MM.1S (cell line): ENCODE measurements around the gene EPB41.

Source experiments
- DNase-seq: peaks from one replicate; pipeline ENCODE4 v3.0.0-alpha.2; 2015
- H2AFZ ChIP-seq: fragments of 300-600 bp; sonication (generic); 2 replicates; pipeline ENCODE4 v1.6.0; 2016; ENCODE audit warnings: antibody characterized with exemption, low read length
- H3F3A ChIP-seq: fragments of 300-600 bp; sonication (generic); 2 replicates; pipeline ENCODE4 v1.6.1; 2016; ENCODE audit warnings: mild to moderate bottlenecking, antibody characterized with exemption, low read length, moderate library complexity, mixed read lengths; ENCODE audit not compliant: insufficient read depth
- H3K27ac ChIP-seq: fragments of 300-600 bp; sonication (generic); 2 replicates; pipeline ENCODE4 v1.5.1; 2016; ENCODE audit warnings: mild to moderate bottlenecking, low read length
- H3K27me3 ChIP-seq: fragments of 300-600 bp; sonication (generic); replicated peaks from 2 replicates; pipeline ENCODE4 v1.6.0; 2016; ENCODE audit warnings: low read length; ENCODE audit not compliant: insufficient read depth
- H3K36me3 ChIP-seq: fragments of 300-600 bp; sonication (generic); replicated peaks from 2 replicates; pipeline ENCODE4 v1.6.1; 2016; ENCODE audit warnings: mild to moderate bottlenecking, low read length, mixed read lengths; ENCODE audit not compliant: insufficient read depth
- H3K4me1 ChIP-seq: fragments of 300-600 bp; sonication (generic); 2 replicates; pipeline ENCODE4 v1.6.1; 2016; ENCODE audit warnings: low read length, mixed read lengths
- H3K4me2 ChIP-seq: fragments of 300-600 bp; sonication (generic); 2 replicates; pipeline ENCODE4 v1.6.0; 2016; ENCODE audit warnings: low read depth, low read length
- H3K4me3 ChIP-seq: fragments of 300-600 bp; sonication (generic); 2 replicates; pipeline ENCODE4 v1.5.1; 2016; ENCODE audit warnings: low read length, mixed read lengths
- H3K79me2 ChIP-seq: fragments of 300-600 bp; sonication (generic); 2 replicates; pipeline ENCODE4 v1.6.1; 2016; ENCODE audit warnings: mixed run types, low read length, mixed read lengths
- H3K9ac ChIP-seq: fragments of 300-600 bp; sonication (generic); 2 replicates; pipeline ENCODE4 v1.6.1; 2016; ENCODE audit warnings: low read length, mixed read lengths
- H3K9me2 ChIP-seq: fragments of 300-600 bp; sonication (generic); replicated peaks from 2 replicates; pipeline ENCODE4 v1.6.1; 2016; ENCODE audit warnings: mild to moderate bottlenecking, low read length, mixed read lengths; ENCODE audit not compliant: insufficient read depth
- H3K9me3 ChIP-seq: fragments of 300-600 bp; sonication (generic); replicated peaks from 2 replicates; pipeline ENCODE4 v1.6.1; 2016; ENCODE audit warnings: mild to moderate bottlenecking, low read length, mixed read lengths; ENCODE audit not compliant: insufficient read depth
- H4K20me1 ChIP-seq: fragments of 300-600 bp; sonication (generic); 2 replicates; pipeline ENCODE4 v1.6.1; 2016; ENCODE audit warnings: mild to moderate bottlenecking, low read length, moderate library complexity, mixed read lengths; ENCODE audit not compliant: insufficient read depth
- CTCF ChIP-seq: fragments of 300-600 bp; sonication (generic); IDR thresholded peaks from 2 replicates; pipeline ENCODE4 v1.5.1; 2016; ENCODE audit warnings: antibody characterized with exemption, low read length, mixed read lengths
- EZH2 ChIP-seq: fragments of 300-600 bp; sonication (generic); optimal IDR thresholded peaks from 2 replicates; pipeline ENCODE3; 2017; ENCODE audit warnings: low read depth, mild to moderate bottlenecking, antibody characterized with exemption, low read length, mixed read lengths
- EZH2phosphoT487 ChIP-seq: fragments of 300-600 bp; sonication (generic); IDR thresholded peaks from 2 replicates; pipeline ENCODE4 v1.6.1; 2018; ENCODE audit warnings: antibody characterized with exemption, low read length

The EPB41 gene

GRCh38 chr1:28986306-28986910 lies 72.0 kb downstream of the EPB41 start:
- no peaks in the 10 kb centered on the region for H4K20me1 ChIP-seq
- peak overlapping the region; percentile 23; the same call in 1 of the 2 replicates for H3K27ac ChIP-seq
- no peaks in the 10 kb centered on the region for H3K36me3 ChIP-seq
- H3K79me2 ChIP-seq = peaks cover 32% of the 10 kb centered on the region
- no peaks in the 10 kb centered on the region for H3K9me2 ChIP-seq
- no peaks in the 10 kb centered on the region for H3K27me3 ChIP-seq
- no peak overlapping the region for H3K9ac ChIP-seq
- H3K4me2 ChIP-seq = peak overlapping the region; percentile 47
- peak; percentile 28 for DNase-seq
- no peak overlapping the region for H2AFZ ChIP-seq
- peak overlapping the region; percentile 10; the same call in 1 of the 2 replicates for H3K4me3 ChIP-seq
- peaks cover 8% of the 10 kb centered on the region; the same call in 1 of the 2 replicates for H3F3A ChIP-seq
- peaks cover 10% of the 10 kb centered on the region for H3K4me1 ChIP-seq
- H3K9me3 ChIP-seq = no peaks in the 10 kb centered on the region
- TF ChIP-seq EZH2 = no peak
- no peak for TF ChIP-seq CTCF
- TF ChIP-seq EZH2phosphoT487 = no peak

DNA sequence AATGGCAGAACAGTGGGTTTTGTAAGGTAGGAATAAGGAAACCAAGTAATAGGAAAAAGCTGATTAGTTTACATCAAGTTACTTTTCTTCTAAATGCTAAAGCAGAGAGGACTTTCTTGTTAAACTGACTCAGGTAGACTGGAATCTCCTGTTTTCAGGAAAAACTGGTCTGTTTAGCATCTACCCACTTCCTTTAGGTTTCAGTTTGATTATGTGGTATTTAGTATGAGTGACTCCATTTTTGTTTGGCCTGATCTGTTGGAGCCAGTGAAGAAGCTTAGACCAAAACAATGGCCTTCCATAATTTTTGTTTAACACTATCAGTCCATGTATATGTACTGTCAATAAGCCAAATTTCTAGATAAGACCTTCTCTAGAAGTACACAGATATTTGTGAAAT lies 88.4 kb downstream of the EPB41 start:
- Histone ChIP-seq H3F3A (no peaks in the 10 kb centered on the region), H3K4me3 (no peak overlapping the region), H3K9ac (no peak overlapping the region), H3K36me3 (no peaks in the 10 kb centered on the region), H3K79me2 (no peaks in the 10 kb centered on the region), H3K27ac (no peak overlapping the region), H3K4me1 (no peaks in the 10 kb centered on the region), H3K9me3 (no peaks in the 10 kb centered on the region), H3K4me2 (no peak overlapping the region), H3K9me2 (no peaks in the 10 kb centered on the region), H2AFZ (no peak overlapping the region), H3K27me3 (no peaks in the 10 kb centered on the region), H4K20me1 (no peaks in the 10 kb centered on the region; the same call in 1 of the 2 replicates)
- no peak for TF ChIP-seq CTCF
- no peak for TF ChIP-seq EZH2
- TF ChIP-seq EZH2phosphoT487 = no peak
- no peak for DNase-seq

DNA sequence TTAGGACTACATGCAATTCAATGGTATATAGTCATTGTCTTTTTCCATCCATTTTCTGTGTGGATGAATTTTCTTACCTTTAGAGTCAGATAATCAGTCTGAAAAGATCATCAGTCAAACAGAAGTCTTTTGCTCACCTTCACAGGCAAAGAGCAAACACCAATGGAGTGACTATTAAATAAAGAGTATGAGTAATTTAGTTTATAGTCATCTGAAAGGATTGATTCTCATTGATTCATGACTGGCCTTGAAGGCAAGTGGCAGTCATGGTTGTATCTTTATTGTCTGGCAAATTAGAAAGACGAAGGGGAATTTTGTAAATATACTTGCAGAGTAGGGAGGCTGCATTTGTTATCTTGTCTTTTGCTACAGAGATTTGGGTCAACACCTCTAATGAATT lies 89.9 kb downstream of the EPB41 start:
- DNase-seq = no peak
- TF ChIP-seq EZH2phosphoT487 (no peak), CTCF (no peak), EZH2 (no peak)
- H2AFZ ChIP-seq = no peak overlapping the region
- H3K79me2 ChIP-seq = no peaks in the 10 kb centered on the region
- no peak overlapping the region for H3K9ac ChIP-seq
- no peaks in the 10 kb centered on the region for H3K36me3 ChIP-seq
- H3K9me3 ChIP-seq = no peaks in the 10 kb centered on the region
- H3K4me3 ChIP-seq = no peak overlapping the region
- H3K4me2 ChIP-seq = no peak overlapping the region
- H3K27ac ChIP-seq = no peak overlapping the region
- H3K27me3 ChIP-seq = no peaks in the 10 kb centered on the region
- no peaks in the 10 kb centered on the region for H3F3A ChIP-seq
- H3K4me1 ChIP-seq = no peaks in the 10 kb centered on the region
- H3K9me2 ChIP-seq = no peaks in the 10 kb centered on the region
- no peaks in the 10 kb centered on the region; the same call in 1 of the 2 replicates for H4K20me1 ChIP-seq
